Type B pancreatic cell (in vitro differentiated cells): ENCODE measurements around the gene GPR82. TPM values are rescaled to one million over a fixed set of nuclear protein-coding genes. Genes with fewer than 3 reads are reported as not detected.

Experiments used
- total RNA-seq: library from RNA; stranded (reverse); gene quantifications from 2 replicates; pipeline ENCODE4 v1.2.1, GENCODE V29; 2021; ENCODE audit warnings: low replicate concordance

The GPR82 gene
- total RNA-seq, 1 donor from 2014 or later: not detected

Other genes starting within 250 kb of the GPR82 start
- not detected in 2 replicates for gene GPR34, start 35.2 kb upstream of the GPR82 start, total RNA-seq
- gene CASK, start 199.4 kb downstream of the GPR82 start, total RNA-seq: 93.8 and 123 TPM in 2 replicates